ENCODE results near the gene TRIM54.
A peak's percentile ranks its signal among the peaks of the same experiment; 100 is the strongest.
"Not testable (repeated sequence)": the region's sequence is repeated elsewhere in the genome, so short reads cannot be mapped to it uniquely, and the experiment has no call there.

The TRIM54 gene

GRCh38 chr2:27284996-27285395 is 2.8 kb downstream of the TRIM54 start:
- DNase-seq (ENCODE audit: low spot score): no peak

DNA sequence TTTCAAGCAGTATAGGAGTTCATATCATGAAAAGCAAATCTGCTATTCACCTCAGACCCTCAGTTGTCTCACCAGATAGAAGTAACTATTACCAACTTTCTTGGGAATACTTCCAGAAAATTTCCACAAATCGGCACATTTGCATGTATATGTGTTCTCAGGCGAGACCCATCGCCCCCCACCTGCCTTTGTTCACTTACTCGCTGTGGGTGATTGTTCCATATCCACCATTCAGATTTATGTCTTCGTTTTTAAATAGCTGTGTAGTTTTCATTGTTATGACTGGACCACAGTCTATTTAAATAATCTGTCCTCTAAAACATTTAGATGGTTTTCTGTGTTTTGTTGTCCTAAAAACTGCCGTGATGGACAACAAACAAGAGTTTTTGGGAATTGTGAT is 3.3 kb downstream of the TRIM54 start:
- no peak for DNase-seq (ENCODE audit: low spot score)

DNA sequence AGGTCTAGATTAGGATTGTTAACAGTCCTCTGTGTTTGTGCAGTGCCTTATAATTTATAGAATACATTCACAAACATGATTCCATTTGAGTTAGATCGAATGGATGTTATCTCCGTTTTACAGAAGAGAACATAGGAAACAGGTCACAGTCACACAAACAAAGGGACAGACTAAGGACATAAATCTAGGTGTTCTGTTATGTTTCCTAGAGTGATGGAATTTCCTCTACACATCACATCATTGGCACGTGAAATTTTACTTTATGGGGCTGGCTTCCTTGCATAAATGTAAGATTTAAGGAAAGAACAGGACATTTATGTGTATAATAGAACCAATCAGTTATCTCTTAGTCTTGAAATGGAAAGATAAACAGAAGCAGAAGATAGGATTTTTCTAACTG is 6.4 kb downstream of the TRIM54 start:
- no peak for DNase-seq (ENCODE audit: low spot score)

DNA sequence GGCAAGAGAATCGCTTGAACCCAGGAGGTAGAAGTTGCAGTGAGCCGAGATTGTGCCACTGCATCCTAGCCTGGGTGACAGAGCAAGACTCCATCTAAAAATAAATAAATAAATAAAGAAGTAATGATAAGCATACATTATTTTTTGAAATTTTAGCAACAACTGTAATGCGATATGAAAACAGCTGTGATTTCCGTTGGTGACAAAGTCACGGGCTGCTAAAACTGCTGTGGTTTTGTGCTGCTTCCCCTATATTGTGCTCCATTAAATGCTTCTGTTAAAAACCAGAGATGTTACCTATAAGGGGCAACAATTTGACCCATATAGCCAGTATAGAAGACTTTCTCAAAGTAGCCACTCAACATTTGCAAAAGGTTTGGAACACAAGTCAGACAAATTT is 8.3 kb downstream of the TRIM54 start:
- DNase-seq (ENCODE audit: low spot score): no peak

GRCh38 chr2:27291865-27292264 is 9.6 kb downstream of the TRIM54 start:
- peak; percentile 28 for DNase-seq (ENCODE audit: low spot score)

GRCh38 chr2:27294928-27295327 is 12.7 kb downstream of the TRIM54 start:
- DNase-seq (ENCODE audit: low spot score): no peak

DNA sequence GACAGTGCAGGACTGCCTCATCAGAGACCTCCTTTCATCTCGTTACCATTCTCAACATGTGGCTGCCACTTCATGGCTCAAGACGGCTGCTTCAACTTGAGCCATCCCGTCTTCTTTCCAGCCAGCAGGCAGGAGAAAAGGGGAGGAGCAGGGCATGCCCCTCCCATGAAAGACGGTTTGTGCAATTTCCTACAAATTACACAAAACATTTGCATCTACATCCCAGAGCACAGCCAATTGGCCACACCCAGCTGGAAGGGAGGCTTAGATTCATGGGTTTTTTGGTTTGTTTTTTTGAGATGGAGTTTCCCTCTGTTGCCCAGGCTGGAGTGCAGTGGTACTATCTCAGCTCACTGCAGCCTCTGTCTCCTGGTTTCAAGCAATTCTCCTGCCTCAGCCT is 14.3 kb downstream of the TRIM54 start:
- no peak for DNase-seq (ENCODE audit: low spot score)

GRCh38 chr2:27297195-27297594 is 15.0 kb downstream of the TRIM54 start:
- no peak for DNase-seq (ENCODE audit: low spot score)

DNA sequence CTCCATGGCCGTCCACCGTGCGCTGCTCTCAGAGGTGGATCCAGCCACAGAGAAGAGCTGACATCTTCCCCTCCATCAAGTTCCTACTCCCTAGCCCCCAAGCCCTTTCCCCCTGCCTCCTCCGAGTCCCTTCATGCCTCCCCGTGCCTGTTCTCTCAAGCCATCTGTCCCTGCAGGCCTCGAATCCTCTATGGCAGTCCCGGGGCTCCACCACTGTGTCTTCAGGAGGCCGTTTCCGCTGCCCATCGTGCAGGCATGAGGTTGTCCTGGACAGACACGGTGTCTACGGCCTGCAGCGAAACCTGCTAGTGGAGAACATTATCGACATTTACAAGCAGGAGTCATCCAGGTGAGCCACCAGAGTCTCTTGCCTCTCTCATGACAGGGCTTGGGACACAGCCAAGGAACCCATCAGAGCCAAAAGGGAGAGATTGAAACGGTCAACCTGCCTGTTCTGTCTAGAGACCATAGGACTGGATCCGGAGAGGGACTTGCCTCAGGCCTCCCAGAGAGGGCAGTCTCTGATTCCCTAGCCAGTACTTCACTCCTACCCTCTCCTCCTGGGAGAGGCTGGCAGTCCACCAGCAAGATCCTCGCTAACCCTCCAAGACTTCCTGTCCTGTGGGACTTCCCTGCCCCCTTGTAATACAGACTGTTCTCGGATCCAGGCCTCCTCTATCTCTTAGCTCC is 16.3 kb downstream of the TRIM54 start:
- DNase-seq (ENCODE audit: low spot score): no peak

DNA sequence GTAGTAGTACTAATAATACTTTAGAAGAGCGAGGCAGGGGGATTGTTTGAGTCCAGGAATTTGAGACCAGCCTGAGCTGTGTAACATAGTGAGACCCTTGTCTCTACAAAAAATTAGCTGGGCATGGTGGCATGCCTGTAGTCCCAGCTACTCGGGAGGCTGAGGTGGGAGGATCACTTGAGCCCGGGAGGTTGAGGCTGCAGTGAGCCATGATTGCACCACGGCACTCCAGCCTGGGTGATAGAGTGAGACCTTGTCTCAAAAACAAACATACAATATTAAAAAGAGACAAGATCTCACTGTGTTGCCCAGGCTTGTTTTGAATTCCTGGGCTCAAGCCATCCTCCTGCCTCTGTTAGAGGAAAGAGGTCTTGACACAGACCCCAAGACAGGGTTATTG is 18.4 kb downstream of the TRIM54 start:
- not testable (repeated sequence) for DNase-seq (ENCODE audit: low spot score)

DNA sequence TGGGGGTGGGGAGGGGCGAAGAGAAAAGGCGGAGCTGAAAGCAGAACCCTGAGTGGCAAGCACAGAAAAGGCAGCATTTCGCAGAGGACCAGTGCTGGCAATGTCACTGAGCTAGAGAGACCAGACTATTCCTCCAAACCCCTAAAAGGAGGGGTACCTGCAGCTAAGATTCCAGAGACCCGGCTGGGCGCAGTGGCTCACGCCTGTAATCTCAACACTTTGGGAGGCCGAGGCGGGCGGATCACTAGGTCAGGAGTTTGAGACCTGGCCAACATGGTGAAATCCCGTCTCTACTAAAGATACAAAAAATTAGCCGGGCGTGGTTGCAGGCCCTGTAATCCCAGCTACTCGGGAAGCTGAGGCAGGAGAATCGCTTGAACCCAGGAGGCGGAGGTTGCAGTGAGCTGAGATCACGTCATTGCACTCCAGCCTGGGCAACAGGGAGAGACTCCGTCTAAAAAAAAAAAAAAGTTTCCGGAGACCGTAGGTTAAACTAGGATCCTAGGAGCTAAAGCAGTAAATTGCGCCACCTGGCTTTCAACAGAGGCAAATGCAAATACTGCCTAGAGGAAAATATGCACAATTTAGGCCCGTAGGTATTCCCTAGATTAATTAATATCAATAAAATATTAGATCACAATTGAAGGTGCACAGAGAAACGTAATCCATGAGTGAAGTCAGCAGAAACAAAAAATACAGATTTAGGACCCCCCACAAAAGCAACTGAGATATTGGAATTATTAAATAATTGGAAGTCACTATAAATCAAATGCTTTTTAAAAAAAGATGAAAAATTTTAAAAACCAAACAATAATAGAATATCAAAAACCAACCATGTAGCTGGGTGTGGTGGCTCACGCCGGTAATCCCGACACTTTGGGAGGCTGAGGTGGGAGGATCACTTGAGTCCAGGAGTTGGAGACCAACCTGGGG is 21.1 kb downstream of the TRIM54 start:
- peak; percentile 76 for DNase-seq (ENCODE audit: low spot score)

GRCh38 chr2:27304488-27305240 is 22.4 kb downstream of the TRIM54 start:
- no peak for DNase-seq (ENCODE audit: low spot score)

DNA sequence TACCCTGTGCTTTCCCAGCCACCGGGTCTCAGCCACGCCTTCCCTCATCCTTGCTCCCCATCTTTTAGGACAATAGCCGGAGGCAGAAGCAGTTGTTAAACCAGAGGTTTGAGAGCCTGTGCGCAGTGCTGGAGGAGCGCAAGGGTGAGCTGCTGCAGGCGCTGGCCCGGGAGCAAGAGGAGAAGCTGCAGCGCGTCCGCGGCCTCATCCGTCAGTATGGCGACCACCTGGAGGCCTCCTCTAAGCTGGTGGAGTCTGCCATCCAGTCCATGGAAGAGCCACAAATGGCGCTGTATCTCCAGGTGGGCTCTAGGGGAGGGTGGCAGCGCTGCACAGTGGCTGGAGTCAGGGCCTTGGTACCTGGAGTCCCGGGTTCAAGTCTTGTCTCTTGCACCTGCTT is 23.3 kb downstream of the TRIM54 start:
- DNase-seq (ENCODE audit: low spot score): no peak

- DNase-seq (ENCODE audit: low spot score): no peak
Observed at GRCh38 chr2:27306136-27306535, 23.9 kb downstream of the TRIM54 start.

DNA sequence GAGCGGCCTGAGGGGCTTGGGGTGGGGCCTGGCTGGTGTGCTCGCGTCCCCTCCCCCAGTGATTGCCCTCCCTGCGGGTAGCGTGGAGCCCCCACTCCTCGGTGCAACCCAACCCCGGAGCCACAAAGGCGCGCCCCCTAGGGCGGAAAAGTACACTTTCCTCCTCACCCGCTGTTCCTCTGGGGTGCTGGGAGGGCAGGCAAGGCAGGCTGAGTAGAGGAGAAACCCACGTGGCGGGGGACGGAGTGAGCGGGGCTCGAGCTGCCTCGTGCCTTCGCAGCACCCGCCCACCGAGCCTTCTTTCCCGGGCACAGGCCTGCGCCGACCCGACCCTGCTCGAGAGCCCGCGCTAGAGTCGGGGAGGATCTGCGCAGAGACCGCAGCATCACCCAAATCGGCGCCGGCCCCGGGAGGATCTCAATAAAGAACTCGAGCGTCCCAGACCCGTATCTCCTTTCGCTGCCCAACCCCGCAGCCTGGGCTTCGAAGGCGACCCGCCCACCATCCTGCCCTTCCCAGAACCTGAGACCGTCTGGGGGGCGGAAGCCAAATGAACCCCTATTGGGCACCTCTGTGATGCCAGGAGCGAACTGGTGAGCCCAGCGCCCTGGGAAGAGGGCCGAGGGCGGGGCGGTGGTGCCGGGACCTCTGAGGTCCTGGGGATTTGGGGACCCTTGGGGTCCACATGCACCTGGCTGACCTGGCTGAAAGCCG is 24.5 kb downstream of the TRIM54 start:
- no peak for DNase-seq (ENCODE audit: low spot score)

DNA sequence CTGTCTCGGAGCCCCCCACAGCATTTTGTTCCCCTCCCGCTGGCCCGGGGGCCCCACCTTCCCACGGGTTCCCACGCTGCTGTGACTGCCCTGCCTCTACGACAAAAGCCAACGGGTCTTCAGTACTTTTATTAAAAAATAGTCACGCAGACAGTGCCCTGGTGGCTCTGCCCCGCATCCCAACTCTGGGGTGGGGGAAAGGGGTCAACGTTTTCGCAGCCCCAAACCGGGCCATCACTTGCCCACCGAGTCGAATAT is 25.0 kb downstream of the TRIM54 start:
- DNase-seq (ENCODE audit: low spot score): no peak

DNA sequence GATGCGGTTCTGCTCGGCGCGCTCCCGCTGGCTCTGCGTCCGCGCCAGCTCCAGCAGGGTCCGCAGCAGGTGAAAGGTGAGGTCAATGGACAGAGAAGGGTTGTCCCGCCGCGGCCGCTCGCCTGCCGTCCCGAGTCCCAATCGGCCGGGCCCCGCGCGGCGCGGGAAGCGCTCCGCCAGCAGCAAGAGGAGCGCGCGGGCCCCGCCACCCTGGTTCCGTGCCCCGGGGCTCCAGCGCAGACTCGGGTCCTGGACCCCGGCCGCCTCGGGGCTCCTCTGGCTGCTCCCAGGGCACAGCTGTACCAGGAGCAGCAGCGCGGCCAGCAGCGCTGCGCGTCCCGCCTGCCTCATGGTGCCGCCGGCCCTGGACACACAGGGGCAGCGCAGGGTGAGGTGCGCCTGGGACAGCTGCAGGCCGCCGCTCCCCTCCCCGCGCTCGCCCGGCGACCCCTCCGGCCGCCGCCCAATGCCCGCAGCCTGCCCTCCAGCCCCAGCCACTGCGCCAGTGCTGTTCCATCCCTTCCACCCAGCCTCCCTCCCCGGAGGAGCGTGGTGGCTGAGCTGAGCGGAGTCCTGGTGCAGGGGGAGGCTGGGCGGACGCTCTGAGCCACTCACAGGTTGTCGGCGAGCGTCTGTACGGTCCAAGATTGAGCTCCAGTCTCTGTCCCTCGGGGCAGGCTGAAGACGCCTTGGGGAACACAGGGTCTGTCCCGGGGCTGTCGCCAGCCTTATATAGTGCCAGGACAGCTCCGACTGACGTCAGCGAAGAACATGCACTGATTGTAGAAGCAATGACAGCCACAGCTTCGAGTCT is 25.5 kb downstream of the TRIM54 start:
- no peak for DNase-seq (ENCODE audit: low spot score)

GRCh38 chr2:27308359-27308881 is 26.2 kb downstream of the TRIM54 start, which contains the start of gene UCN:
TSS of gene UCN (minus strand) at chr2:27308445. CDS start at chr2:27307895, 550 bp downstream.
- no peak for DNase-seq (ENCODE audit: low spot score)

DNA sequence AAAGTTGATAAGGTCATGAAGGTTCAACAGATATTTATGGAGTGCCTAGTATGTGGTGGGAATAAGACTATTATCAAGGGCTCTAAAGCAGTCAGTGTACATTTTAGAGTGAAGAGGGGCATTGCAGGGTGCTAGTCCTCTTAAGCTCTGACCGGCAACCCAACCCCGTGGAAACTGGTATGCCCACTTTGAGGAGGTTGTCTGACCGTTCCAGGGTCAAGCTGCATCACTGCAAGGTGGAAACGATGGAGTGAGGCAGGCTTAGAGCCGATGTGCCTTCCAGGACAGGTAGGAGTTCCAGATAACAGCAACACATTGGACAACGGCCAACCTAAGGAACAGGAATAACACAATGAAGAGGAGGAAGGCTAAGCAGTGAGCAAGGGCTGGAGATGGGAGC is 27.4 kb downstream of the TRIM54 start:
- no peak for DNase-seq (ENCODE audit: low spot score)

- DNase-seq (ENCODE audit: low spot score): no peak
Observed at GRCh38 chr2:27312152-27312551, 29.9 kb downstream of the TRIM54 start.
